HG02571 (cell line): ENCODE results near the gene ARHGAP9.
"Not testable (repeated sequence)": the region's sequence is repeated elsewhere in the genome, so short reads cannot be mapped to it uniquely, and the experiment has no call there.

Source experiments
- ATAC-seq: cut with Tn5 transposase; IDR thresholded peaks from one replicate; pipeline ENCODE4 v1.9.1; 2021; ENCODE audit warnings: mild to moderate bottlenecking, moderate library complexity; ENCODE audit not compliant: unreplicated experiment

The ARHGAP9 gene

DNA sequence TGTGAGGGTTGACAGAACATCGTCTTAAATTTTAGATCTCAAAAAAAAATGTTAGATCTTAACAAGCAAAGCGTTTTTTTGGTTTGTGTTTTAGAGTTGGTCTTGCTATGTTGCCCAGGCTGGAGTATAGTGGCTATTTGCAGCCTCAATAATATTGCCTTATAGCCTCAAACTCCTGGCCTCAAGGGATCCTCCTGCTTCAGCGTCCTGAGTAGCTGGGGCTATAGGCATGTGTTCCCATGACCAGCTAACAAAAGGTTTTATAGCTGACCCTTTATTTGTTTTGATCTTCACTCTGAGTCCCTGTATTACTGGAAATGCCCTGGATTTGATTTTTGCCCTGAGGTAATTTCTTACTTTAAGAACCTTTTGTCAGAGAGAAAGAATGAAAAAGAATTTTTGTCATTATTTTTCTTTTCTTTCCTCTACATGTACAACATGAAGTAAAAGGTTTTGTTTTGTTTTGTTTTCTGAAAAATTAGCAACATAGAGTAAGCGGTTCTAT, 39.9 kb downstream of the ARHGAP9 start:
- ATAC-seq = no peak

DNA sequence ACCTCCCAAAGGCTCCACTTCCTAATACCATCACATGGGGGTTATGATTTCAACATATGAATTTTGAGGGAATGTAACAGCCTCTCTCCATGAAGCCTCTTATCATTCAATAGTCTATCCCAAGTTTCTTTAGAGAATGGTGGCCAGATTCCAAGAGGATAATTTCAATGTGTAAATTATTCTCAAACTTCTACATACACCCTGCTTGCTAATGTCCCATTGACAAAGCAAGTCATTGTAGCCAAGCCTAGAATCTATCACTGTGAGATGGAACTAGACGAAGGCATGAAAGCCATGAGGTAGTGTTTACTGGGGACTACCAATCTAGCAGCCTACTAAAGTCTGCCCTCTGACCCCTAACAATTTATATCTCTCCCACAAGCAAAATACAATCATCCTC, 41.3 kb downstream of the ARHGAP9 start:
- no peak for ATAC-seq

GRCh38 chr12:57435293-57435692, 44.4 kb downstream of the ARHGAP9 start:
- ATAC-seq = no peak

DNA sequence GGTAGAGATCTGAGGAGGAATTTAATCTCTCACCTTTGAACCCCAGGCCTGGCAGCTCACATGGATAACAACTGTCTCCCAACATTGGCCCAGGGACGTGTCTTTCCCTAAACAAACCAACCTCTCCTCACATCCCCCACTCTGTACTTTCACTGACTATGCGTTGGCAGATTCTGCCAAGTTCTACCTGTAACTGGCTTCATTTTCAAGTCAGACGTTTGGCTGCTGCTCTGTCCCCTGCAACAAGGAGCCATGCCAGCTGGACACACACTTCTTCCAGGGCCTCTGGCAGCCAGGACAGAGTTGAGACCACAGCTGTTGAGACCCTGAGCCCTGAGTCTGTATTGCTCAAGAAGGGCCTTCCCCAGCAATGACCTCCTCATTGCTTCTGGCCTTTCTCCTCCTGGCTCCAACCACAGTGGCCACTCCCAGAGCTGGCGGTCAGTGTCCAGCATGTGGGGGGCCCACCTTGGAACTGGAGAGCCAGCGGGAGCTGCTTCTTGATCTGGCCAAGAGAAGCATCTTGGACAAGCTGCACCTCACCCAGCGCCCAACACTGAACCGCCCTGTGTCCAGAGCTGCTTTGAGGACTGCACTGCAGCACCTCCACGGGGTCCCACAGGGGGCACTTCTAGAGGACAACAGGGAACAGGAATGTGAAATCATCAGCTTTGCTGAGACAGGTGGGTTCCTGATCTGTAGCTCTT, 45.0 kb downstream of the ARHGAP9 start, which contains the start of gene INHBC:
Gene INHBC, plus strand, starts transcription at position 268 of the 707 bp plus-strand sequence. Its CDS starts 103 bp downstream, at position 371.
- ATAC-seq = no peak

DNA sequence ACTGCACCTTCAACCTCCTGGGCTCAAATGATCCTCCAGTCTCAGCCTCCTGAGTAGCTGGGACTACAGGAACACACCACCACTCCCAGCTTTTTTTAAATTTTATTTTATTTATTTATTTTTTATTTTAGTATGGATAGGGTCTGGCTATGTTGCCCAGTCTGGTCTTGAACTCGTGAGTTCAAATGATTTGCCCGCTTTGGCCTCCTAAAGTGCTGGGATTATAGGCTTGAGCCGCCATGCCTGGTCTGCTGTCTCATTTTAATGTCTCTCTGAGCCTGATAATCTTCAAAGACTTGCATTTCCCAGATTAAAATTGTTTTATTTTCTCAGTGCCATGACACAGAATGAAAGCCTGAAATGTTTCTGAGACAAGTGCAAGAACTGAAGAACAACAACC, 46.3 kb downstream of the ARHGAP9 start:
- no peak for ATAC-seq

- no peak for ATAC-seq
Observed at GRCh38 chr12:57431654-57432188, 47.9 kb downstream of the ARHGAP9 start.

DNA sequence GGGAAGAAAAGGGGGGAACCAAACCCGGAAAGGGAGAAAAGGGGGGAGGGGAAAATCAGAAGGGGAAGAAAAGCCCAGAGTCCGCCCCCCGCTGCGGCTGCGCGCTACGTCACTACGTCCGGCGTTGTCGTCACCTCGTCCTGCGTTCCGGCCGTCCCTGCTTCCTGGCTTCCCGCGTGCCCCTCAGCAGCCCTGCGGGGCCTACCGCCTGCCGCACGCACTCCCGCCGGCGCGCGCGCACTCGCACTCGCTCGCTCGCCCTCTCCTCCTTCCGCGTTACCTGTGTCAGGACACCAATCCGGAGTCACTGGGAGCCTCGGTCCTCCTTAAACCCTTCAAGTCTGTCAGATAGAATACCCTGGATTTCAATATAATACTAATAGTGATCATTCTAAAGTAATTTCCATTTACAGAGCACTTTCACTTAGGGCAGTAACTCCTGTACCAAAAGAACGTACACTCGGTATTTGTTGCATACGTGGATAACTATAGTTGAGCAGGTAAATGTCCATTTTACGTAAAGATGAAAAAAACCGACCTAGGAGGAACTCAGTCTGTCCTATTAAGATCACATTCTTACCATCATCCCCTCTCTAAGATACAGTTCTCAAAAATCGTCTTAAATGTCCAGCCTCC, 48.6 kb downstream of the ARHGAP9 start, which contains the start of gene R3HDM2:
Gene R3HDM2, minus strand, starts transcription at position 113 of the 636 bp plus-strand sequence. CDS start 120,615 bp downstream, outside the sequence.
- ATAC-seq = peak; percentile 98

DNA sequence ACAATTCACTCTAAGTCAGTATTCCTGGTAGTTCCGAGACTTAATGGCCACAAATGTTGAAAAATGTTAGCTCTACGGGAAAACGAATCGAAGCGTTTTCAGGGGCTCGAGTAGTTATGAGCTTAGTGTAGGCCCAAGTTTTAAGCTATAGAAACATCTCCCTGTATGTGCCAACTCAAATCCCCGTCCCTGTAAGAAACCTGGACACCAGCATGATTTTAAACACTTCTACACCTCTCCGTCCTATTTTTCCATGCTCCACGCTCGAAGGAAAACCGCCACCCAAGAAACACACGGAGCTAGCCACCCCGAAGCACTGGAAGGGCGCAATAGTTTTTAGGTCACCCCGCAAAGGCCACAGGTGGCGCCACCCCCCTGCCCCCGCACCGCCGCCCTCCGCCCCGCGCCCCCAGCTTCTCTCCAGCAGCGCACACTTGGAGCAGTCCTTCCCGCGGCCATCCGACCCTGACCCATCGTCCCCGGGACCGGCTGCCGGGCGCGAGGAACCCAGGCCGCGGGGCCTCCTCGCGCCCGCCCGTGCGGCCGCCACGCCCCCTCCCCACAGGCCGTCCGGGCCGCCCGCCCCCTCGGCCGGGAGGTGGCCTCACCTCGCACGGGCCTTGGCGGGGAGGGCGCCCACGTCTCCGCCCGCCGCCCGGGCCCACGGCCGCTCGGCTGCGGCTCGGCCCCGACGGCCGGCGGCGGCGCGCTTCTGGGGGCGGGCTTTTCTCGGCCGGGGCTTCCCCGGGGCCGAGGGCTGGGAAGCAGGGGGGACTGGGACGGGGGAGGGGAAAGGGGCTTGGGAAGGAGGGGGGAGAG, 49.3 kb downstream of the ARHGAP9 start:
- ATAC-seq = peak; percentile 44

DNA sequence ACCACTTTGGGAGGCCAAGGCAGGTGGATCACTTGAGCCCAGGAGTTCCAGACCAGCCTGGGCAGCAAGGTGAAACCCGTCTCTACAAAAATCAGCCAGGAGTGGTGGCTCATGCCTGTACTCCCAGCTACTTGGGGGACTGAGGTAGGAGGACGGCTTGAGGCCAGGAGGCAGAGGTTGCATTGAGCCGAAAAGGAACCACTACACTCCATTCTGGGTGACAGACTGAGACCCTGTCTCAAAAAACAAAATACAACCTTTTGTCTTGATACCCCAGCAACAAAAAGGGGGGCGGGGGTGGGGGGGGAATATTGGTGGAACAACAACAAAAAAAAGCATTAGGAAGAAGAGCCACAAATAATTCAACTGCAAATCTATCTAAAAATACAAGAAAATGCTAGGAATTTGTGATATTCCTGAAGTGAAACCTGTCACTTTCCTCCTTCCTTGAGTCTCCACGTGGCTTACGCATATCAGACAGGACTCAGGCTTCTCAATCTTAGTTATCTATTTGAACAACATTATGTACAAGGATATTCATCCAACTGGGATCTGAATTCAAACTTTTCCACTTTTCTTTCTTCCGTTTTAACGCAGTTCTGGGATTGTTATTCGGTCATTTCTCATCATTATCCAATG, 50.1 kb downstream of the ARHGAP9 start:
- no peak for ATAC-seq

DNA sequence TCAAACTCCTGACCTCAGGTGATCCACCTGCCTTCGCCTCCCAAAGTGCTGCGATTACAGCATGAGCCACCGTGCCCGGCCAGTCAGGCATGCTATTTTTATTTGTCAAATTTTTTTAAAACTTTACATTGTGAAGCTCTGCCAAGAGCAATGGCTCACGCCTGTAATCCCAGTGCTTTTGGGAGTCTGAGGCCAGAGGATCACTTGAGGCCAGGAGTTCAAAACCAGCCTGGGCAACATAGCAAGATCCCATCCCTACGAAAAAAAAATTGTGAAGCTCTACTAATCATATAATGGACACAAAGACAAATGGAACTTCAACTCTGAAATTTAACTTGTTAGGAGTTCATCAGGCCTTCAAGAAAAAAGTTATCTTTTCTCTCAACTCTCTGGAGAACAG, 50.7 kb downstream of the ARHGAP9 start:
- ATAC-seq = no peak

- ATAC-seq = not testable (repeated sequence)
Observed at GRCh38 chr12:57426948-57427347, 52.7 kb downstream of the ARHGAP9 start.
